GM15510 (cell line): ENCODE measurements around the gene MLH1.

ENCODE experiments used
- POLR2A ChIP-seq: IDR thresholded peaks from 3 replicates; pipeline ENCODE4 v1.6.1; 2011; ENCODE audit warnings: borderline replicate concordance; ENCODE audit not compliant: insufficient read length; ENCODE audit errors: extremely low read depth

The MLH1 gene

GRCh38 chr3:36969540-36970432 is 23.5 kb upstream of the MLH1 start:
- TF ChIP-seq POLR2A, result no peak

- TF ChIP-seq POLR2A, result no peak
Measured at GRCh38 chr3:36972163-36972562, 21.2 kb upstream of the MLH1 start.

GRCh38 chr3:36973139-36973538 is 20.2 kb upstream of the MLH1 start:
- no peak for TF ChIP-seq POLR2A

GRCh38 chr3:36981006-36981405 is 12.3 kb upstream of the MLH1 start:
- no peak for TF ChIP-seq POLR2A

- TF ChIP-seq POLR2A, result no peak
Measured at GRCh38 chr3:36988356-36988755, 5.0 kb upstream of the MLH1 start.

GRCh38 chr3:36989005-36989404 is 4.3 kb upstream of the MLH1 start:
- no peak for TF ChIP-seq POLR2A

GRCh38 chr3:36989568-36989967 is 3.8 kb upstream of the MLH1 start:
- TF ChIP-seq POLR2A, result no peak

- no peak for TF ChIP-seq POLR2A
Measured at GRCh38 chr3:36991147-36991546, 2.2 kb upstream of the MLH1 start.

- TF ChIP-seq POLR2A, result no peak
Measured at GRCh38 chr3:36991923-36992805, 1.2 kb upstream of the MLH1 start.

- TF ChIP-seq POLR2A, result peak; percentile 77
Measured at GRCh38 chr3:36992806-36993325, 452 bp upstream of the MLH1 start, which contains the start of gene EPM2AIP1. Gene EPM2AIP1, minus strand, starts transcription at chr3:36993131. Its CDS starts 54 bp downstream, at chr3:36993077.

- TF ChIP-seq POLR2A, result no peak
Measured at GRCh38 chr3:37014620-37015019, 21.3 kb downstream of the MLH1 start.

- no peak for TF ChIP-seq POLR2A
Measured at GRCh38 chr3:37015642-37016041, 22.3 kb downstream of the MLH1 start.

GRCh38 chr3:37016903-37017302 is 23.6 kb downstream of the MLH1 start:
- no peak for TF ChIP-seq POLR2A

GRCh38 chr3:37017683-37018082 is 24.4 kb downstream of the MLH1 start:
- TF ChIP-seq POLR2A, result no peak

GRCh38 chr3:37024092-37024491 is 30.8 kb downstream of the MLH1 start:
- TF ChIP-seq POLR2A, result no peak
